H1 (cell line): ENCODE results near the gene JAKMIP1. TPM values are rescaled to one million over a fixed set of nuclear protein-coding genes. Genes with fewer than 3 reads are reported as not detected.

Experiments
- CHD1 ChIP-seq: IDR thresholded peaks from 2 replicates; pipeline ENCODE4 v1.6.1; 2012; ENCODE audit warnings: low read depth, low read length, improper control_type of control experiment
- CHD2 ChIP-seq: IDR thresholded peaks from 2 replicates; pipeline ENCODE4 v1.6.1; 2012; ENCODE audit warnings: low read length, improper control_type of control experiment
- HDAC6 ChIP-seq: IDR thresholded peaks from one replicate; pipeline ENCODE4 v1.7.1; 2012; ENCODE audit warnings: low read depth, mild to moderate bottlenecking, inconsistent platforms, low read length, moderate library complexity
- polyA plus RNA-seq, 7 experiments: library from polyadenylated mRNA; depleted of rRNA in 3 of 7; stranded (reverse) in 5 of 7; unstranded in 2 of 7; fragments of >200 nt in 5 of 7; fragments of 200-250 nt in 2 of 7; gene quantifications; 1 replicate in 5 of 7; 2 replicates in 1 of 7; 4 replicates in 1 of 7; pipeline versions ENCODE4 v1.2.1 to v1.2.3, GENCODE V29; 2011 to 2013; ENCODE audit warnings: missing spikeins in 2 of 7, mixed read lengths in 2 of 7
- total RNA-seq: library from RNA; stranded (reverse); fragmentation: NEBNext Ultra II Directional; extraction: Animal tissue kit (Norgen Biotek cat#: 25700); gene quantifications from 2 replicates; pipeline ENCODE4 v1.2.1, GENCODE V29; 2021

Gene JAKMIP1
- total and polyA plus RNA-seq, 2 of the 8 experiments (the other 6 are each of a cell fraction or from before 2014, with no cell fraction given) = 2.5 to 4.4 TPM

GRCh38 chr4:6065166-6065565 is 135.2 kb downstream of the JAKMIP1 start (continued):
- no peak for TF ChIP-seq HDAC6
- TF ChIP-seq CHD1 = no peak
- no peak for TF ChIP-seq CHD2
